ENCODE measurements around the gene ARL14EP. TPM values are rescaled to one million over a fixed set of nuclear protein-coding genes. Genes with fewer than 3 reads are reported as not detected.

ARL14EP gene
- total and polyA plus RNA-seq, 2 of the 8 experiments (the other 6 are each of a cell fraction or from before 2014, with no cell fraction given) = 14.3 to 29.6 TPM

DNA sequence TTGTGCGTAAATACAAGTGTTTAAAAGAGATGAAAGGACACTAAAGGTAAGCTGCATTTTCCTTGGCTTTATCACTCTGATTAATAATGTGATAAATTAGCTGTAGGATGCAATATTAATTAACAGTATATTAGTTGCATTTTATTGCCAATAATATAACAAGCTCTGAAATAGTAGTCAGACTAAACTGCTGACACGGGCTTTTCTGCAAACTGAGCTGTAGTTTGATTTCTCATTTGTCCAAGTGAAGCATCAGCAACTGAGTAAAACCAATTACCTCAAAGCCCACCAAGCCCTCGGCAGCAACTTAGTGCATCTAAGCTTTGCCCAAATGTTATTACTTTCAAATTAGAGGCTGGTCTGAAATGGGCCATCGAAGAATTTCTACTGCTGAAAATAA is 33.5 kb downstream of the ARL14EP start:
- H3K36me3 ChIP-seq (ENCODE audit: control insufficient read depth in 2 of 4, insufficient read depth in 4 of 4, low read length in 3 of 4) = no peaks in the 10 kb centered on the region
- no peaks in the 10 kb centered on the region for H3K23me2 ChIP-seq (ENCODE audit: low read depth, low read length)
- no peak overlapping the region for H2BK120ac ChIP-seq (replicated peaks; ENCODE audit: low read depth, low read length)
- no peaks in the 10 kb centered on the region for H3K79me1 ChIP-seq (ENCODE audit: low read depth, low read length)
- no peak overlapping the region for H3K9ac ChIP-seq (replicated peaks in 1 of 4; ENCODE audit: extremely low read depth in 1 of 4, low read depth in 3 of 4, low read length in 3 of 4)
- ChIA-PET POLR2A (ENCODE audit: partially characterized antibody) (no interaction called here), CTCF (ENCODE audit: partially characterized antibody) (interaction anchor here (0.9 to 1.4 kb wide), 3 partner anchors 11 to 123 kb away, joined by 3 to 6 read pairs (median 3); no protein-coding TSS in a partner anchor)
- no peak for DNase-seq (ENCODE audit: low read depth in 1 of 2, low spot score in 2 of 2)
- H3K18ac ChIP-seq (ENCODE audit: extremely low read depth, low read length) = no peak overlapping the region
- H4K91ac ChIP-seq (replicated peaks; ENCODE audit: insufficient read length, low read length) = no peak overlapping the region
- no peak overlapping the region for H3K4me2 ChIP-seq (ENCODE audit: insufficient read depth in 1 of 2, low read depth in 2 of 2, low read length in 2 of 2)
- no peak overlapping the region for H4K8ac ChIP-seq (ENCODE audit: extremely low read depth, insufficient read depth, low read length)
- no peak overlapping the region for H2BK5ac ChIP-seq (ENCODE audit: low read depth, low read length)
- no peak overlapping the region for H3K56ac ChIP-seq (replicated peaks; ENCODE audit: insufficient read length, low read depth, low read length)
- H2AK5ac ChIP-seq (ENCODE audit: low read depth, low read length) = no peak overlapping the region
- H3K4ac ChIP-seq (replicated peaks; ENCODE audit: insufficient read length, low read depth, low read length) = no peak overlapping the region
- peaks cover 0 to 3% of the 10 kb centered on the region in 2 experiments; a peak in 1 of 4 replicates for H3K9me3 ChIP-seq (ENCODE audit: insufficient read depth in 2 of 2, low read depth in 1 of 2, low read length in 1 of 2)
- no peaks in the 10 kb centered on the region for H3K79me2 ChIP-seq (ENCODE audit: control insufficient read depth in 1 of 2, insufficient read depth in 2 of 2, low read length in 2 of 2)
- no peak overlapping the region for H3K14ac ChIP-seq (ENCODE audit: insufficient read length)
- H4K5ac ChIP-seq (ENCODE audit: insufficient read length, low read depth, low read length) = no peak overlapping the region
- TF ChIP-seq CBX5 (IDR thresholded peaks at IDR 0.05; ENCODE audit: low read depth, low read length) (no peak), RAD21 (IDR thresholded peaks at IDR 0.05 in 1 of 2, conservative IDR thresholded peaks at IDR 0.05 in 1 of 2; ENCODE audit: low read depth in 2 of 2, low read length in 2 of 2) (no peak), KDM4A (IDR thresholded peaks at IDR 0.05; ENCODE audit: low read depth, low read length, severe bottlenecking) (no peak), MAFK (IDR thresholded peaks at IDR 0.05; ENCODE audit: low read depth, low read length) (peak; percentile 68; the same call in 1 of the 2 replicates), TEAD4 (IDR thresholded peaks at IDR 0.05; ENCODE audit: low read depth, low read length) (no peak)
- TF ChIP-seq, protein P1, sequence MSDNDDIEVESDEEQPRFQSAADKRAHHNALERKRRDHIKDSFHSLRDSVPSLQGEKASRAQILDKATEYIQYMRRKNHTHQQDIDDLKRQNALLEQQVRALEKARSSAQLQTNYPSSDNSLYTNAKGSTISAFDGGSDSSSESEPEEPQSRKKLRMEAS (IDR thresholded peaks at IDR 0.05) = no peak
- no peak for FAIRE-seq
- no peak overlapping the region for H2BK15ac ChIP-seq (ENCODE audit: low read length)
- H2BK20ac ChIP-seq (ENCODE audit: low read length) = no peak overlapping the region
- H3K4me1 ChIP-seq (replicated peaks in 1 of 4; ENCODE audit: control insufficient read depth in 3 of 4, insufficient read depth in 4 of 4, low read length in 3 of 4) = no peaks in the 10 kb centered on the region
- WGBS, 2 experiments (ENCODE audit: extremely low coverage in 1 of 2, insufficient coverage in 1 of 2, insufficient read length in 1 of 2, insufficient replicate concordance in 2 of 2, low coverage in 1 of 2, low lambda C conversion rate in 2 of 2, missing lambda C conversion rate in 1 of 2) = 90% methylated on average over 4 of the region's 4 CpGs; no CpG with 5 or more reads in 1 of the 2 experiments
- no peak overlapping the region for H2BK12ac ChIP-seq (ENCODE audit: low read depth, low read length)
- H2AFZ ChIP-seq (ENCODE audit: low read length) = no peak overlapping the region
- no peak overlapping the region for H3K4me3 ChIP-seq (ENCODE audit: extremely low read depth in 1 of 4, insufficient read depth in 2 of 4, low read depth in 3 of 4, low read length in 4 of 4)
- no peaks in the 10 kb centered on the region for H3K27me3 ChIP-seq (replicated peaks in 1 of 4; ENCODE audit: control insufficient read depth in 3 of 4, extremely low read depth in 1 of 4, insufficient read depth in 3 of 4, low read length in 3 of 4)
- H3K23ac ChIP-seq (ENCODE audit: insufficient read length) = no peak overlapping the region
- H3K27ac ChIP-seq (ENCODE audit: low read depth, low read length) = no peak overlapping the region
- no peaks in the 10 kb centered on the region for H4K20me1 ChIP-seq (replicated peaks in 1 of 2; ENCODE audit: control insufficient read depth in 1 of 2, insufficient read depth in 2 of 2, low read length in 2 of 2)

Data from H1 (cell line).